Stromal cell of bone marrow (primary cell): ENCODE results near the gene UTY.

Source experiments
- DNase-seq: peaks from one replicate; pipeline ENCODE4 v3.0.0-alpha.2; 2012; ENCODE audit warnings: low read depth

Gene UTY

GRCh38 chrY:13415556-13415955, 64.3 kb downstream of the UTY start:
- DNase-seq: no peak

DNA sequence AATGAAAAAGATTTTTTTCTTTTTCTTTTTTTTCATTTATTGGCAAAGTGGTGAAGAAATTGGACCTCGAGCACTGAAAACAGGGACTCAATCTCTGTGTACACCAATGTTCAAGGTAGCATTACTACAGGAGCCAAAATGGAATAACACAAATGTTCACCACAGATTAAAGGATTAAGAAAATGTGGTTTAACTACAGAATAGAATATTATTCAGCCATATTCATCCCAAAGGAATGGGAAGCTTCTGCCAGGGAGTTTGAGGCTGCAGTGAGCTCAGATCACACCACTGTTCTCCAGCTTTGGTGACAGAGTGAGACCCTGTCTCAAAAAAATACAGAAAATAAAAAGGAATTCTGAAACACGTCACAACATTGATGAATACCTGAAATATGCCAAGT, 81.0 kb downstream of the UTY start:
- no peak for DNase-seq

DNA sequence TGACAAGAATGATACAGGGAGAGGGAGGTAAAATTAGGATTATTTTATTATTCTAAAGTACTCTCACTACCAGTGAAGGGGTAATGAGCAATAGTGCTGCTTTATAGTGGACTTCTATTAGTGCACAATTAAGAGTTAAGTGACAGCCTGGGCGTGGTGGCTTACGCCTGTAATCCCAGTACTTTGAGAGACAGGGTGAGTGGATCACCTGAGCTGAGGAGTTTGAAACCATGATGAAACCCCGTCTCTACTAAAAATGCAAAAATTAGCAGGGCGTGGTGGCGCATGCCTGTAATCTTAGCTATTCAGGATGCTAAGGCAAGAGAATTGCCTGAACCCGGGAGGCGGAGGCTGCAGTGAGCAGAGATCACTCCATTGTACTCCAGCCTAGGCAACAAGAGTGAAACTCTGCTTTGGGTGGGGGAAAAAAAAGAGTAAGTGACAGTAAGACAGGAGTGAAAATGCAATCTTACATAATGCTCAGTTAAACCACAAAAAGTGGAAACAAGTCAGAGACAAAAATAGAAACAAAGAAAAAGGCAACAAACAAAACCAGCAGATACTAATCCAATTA, 98.6 kb downstream of the UTY start:
- DNase-seq: no peak

- no peak for DNase-seq
Measured at GRCh38 chrY:13370868-13371800, 108.7 kb downstream of the UTY start.

- DNase-seq: no peak
Measured at GRCh38 chrY:13370245-13370644, 109.6 kb downstream of the UTY start.

DNA sequence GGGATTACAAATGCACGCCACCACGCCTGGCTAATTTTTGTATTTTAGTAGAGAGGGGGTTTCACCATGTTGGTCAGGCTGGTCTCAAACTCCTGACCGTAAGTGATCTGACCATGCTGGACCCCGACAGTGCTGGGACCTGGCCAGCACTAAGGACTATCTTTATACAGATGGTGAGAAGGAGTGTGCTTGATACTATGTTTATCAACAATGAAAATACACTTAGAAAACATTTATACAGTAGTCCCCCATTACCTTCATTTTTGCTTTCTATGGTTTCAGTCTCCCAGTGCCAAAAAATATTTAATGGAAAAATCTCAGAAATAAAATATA, 111.4 kb downstream of the UTY start:
- DNase-seq: no peak

GRCh38 chrY:13363641-13364040, 116.2 kb downstream of the UTY start:
- no peak for DNase-seq

GRCh38 chrY:13362662-13363061, 117.2 kb downstream of the UTY start:
- no peak for DNase-seq

- no peak for DNase-seq
Measured at GRCh38 chrY:13361656-13362636, 117.9 kb downstream of the UTY start.

DNA sequence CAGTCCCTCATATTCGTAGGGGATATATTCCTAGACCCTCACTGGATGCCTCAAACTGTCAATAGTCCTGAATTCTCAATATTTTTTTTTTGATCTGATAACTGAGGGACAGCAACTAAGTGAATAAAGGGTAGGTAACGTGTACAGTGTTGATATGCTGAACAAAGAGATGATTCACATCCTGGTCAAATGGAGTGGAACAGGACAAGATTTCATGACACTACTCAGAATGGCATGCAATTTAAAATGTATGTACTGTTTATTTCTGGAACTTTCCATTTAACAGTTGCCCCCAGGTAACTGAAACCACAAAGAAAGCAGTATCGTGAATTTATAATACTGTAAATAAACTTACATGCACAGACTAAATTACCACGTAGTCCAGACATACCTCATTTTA, 128.4 kb downstream of the UTY start:
- no peak for DNase-seq

DNA sequence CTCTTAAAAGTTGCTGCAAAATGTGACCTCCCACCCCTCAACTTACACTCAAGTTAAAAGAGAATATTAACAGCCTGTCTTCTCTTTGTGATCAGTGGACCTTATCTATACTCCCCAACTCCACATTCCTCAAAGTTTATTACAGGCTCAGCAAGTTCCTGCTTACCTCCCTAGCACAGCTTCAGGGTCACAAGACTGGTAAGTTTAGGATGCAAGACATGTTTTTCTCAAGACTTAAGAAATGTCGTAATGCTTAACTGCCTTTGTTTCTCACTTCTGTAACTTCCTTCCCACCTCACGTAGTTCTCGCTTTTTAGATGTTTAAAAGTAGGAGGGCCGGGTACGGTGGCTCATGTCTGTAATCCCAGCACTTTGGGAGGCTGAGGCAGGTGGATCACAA, 132.7 kb downstream of the UTY start:
- no peak for DNase-seq

DNA sequence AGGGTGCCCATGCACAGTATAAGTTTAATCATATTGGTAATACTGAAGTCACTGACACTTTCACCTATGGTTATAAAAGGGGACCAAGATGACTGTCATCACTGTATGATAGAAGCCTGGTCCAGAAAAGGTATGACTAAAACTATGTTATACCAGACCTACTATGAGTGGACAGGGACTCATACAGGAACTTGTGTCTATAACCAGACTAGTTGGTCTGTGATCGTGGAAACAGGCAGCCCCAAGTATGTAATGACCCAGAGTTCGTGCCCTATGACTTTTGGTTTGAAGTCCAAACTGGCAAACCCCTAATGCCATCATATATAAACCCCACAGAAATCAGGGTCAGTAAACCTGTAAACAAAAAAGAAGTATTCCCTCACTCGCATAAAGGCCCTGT, 134.3 kb downstream of the UTY start:
- DNase-seq: no peak

- no peak for DNase-seq
Measured at GRCh38 chrY:13343307-13343946, 136.4 kb downstream of the UTY start.

DNA sequence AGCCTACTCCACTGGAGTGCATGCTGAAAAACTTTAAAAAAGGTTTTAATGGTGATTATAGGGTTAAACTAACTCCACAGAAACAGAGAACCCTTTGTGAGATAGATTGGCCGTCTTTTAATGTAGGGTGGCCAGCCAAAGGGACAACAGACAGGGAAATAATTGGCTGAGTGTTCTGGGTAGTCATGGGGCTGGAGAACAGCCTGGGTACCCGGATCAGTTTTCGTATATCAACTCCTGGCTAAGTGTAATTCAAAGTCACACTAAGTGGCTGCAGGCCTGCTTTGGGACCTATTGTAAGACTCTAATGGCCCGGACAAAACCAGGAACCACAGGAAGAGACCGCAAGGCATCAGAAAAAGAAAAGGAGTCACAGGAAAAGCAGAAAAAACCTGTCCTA, 139.9 kb downstream of the UTY start:
- no peak for DNase-seq

GRCh38 chrY:13339381-13339780, 140.5 kb downstream of the UTY start:
- DNase-seq: no peak

DNA sequence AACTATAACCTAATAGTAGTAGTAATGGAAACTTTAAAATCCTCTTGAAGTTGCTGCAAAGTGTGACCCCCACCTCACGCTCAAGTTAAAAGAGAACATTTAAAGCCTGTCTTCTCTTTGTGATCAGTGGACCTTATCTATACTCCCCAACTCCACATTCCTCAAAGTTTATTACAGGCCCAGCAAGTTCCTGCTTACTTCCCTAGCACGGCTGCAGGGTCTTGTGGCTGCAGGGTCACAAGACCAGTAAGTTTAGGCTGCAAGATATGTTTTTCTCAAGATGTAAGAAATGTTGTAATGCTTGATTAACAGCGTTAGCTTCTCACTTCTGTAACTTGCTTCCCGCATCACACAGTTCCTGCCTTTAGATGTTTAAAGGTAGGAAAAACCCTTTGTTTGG, 141.1 kb downstream of the UTY start:
- no peak for DNase-seq

- no peak for DNase-seq
Measured at GRCh38 chrY:13337934-13338333, 141.9 kb downstream of the UTY start.

DNA sequence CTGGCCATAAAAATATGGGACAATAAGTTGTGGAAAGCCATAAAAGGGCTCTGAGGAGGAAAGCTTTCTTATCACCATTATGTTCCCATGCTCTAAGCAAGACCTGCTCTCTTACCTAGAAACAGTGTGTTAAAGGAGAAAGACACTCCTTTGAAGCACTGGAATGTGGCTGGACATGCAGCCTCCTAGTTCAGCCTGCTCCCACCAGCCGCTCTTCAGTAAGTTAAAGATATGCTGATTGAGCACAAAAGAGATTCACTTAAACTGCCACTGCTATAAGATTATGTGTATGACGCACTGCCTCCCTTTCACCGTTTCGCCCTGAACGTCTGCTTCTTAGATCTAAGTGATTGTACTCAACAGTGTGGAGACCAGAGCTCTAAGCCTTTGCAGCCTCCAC, 146.0 kb downstream of the UTY start:
- DNase-seq: no peak

GRCh38 chrY:13330651-13331050, 149.2 kb downstream of the UTY start:
- DNase-seq: no peak

DNA sequence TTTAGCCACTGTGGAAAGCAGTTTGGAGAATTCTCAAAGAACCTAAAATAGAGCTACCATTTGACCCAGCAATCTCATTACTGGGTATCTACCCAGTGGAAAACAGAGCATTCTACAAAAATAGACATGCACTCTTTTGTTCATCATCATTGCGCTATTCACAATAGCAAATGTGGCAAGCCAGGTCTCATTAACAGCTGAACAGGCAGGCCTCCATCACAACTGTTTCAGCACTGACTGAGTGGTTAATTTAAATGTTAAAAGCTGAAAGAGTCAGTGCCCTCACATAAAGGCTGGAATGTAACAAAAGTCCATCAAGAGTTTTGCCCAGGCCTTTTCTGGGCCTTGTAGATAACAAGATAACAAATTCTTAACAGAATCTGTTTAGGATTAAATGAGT, 166.9 kb downstream of the UTY start:
- DNase-seq: no peak

- DNase-seq: no peak
Measured at GRCh38 chrY:13307959-13308358, 171.9 kb downstream of the UTY start.

DNA sequence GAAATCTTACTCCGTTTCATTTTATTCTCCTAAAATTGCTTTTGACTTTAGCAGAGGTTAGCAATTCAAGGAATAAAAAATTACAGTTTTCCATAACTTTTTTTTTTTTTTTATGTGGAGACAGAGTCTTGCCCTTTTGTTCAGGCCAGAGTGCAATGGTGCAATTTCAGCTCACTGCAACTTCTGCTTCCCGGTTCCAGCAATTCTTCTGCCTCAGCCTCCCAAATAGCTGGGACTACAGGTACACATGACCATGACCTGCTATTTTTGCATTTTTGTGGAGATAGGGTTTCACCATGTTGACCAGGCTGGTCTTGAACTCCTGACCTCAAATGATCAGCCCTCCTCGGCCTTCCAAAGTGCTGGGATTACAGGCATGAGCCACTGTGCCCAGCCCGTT, 179.0 kb downstream of the UTY start:
- no peak for DNase-seq
